ENCODE results near the gene PTK6. TPM values are rescaled to one million over a fixed set of nuclear protein-coding genes. Genes with fewer than 3 reads are reported as not detected.
"Not testable (repeated sequence)": the region's sequence is repeated elsewhere in the genome, so short reads cannot be mapped to it uniquely, and the experiment has no call there.

The PTK6 gene
- total RNA-seq, 3 donors from 2014 or later: 0.16 to 2.3 (median 0.88) TPM

DNA sequence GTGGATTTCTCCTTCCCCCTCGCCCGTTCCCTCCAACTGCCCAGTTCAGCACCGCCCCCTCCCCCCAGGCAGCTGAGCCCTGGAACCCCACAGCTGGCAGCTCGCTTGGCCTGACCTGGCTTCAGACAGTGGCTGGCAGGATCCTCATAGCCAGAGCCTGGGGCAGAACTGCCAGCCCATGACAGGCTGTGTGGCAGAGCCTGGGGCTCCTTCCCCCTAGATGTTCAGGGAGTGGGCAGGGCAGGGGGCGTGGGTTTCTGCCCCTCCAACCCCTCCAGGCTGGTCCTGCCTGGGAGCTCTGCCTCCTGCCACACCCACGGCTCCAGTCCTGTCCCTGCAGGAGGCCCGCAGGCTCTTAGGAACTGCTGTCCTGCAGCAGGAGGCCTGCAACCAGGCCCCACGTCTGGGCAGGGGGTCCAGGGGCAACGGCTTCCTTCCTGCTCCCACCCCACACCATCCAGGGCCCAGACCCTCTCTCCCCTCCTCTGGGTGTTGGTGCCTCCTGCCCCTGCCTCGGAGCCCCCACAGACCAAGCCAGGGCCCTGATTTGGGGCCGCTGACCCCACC, 55.1 kb downstream of the PTK6 start:
- no peaks in the 10 kb centered on the region for H3K4me1 ChIP-seq
- intact Hi-C loops (cut with DNase I; ENCODE audit: low total_unique reads): no loop called here
- TF ChIP-seq, protein P1, sequence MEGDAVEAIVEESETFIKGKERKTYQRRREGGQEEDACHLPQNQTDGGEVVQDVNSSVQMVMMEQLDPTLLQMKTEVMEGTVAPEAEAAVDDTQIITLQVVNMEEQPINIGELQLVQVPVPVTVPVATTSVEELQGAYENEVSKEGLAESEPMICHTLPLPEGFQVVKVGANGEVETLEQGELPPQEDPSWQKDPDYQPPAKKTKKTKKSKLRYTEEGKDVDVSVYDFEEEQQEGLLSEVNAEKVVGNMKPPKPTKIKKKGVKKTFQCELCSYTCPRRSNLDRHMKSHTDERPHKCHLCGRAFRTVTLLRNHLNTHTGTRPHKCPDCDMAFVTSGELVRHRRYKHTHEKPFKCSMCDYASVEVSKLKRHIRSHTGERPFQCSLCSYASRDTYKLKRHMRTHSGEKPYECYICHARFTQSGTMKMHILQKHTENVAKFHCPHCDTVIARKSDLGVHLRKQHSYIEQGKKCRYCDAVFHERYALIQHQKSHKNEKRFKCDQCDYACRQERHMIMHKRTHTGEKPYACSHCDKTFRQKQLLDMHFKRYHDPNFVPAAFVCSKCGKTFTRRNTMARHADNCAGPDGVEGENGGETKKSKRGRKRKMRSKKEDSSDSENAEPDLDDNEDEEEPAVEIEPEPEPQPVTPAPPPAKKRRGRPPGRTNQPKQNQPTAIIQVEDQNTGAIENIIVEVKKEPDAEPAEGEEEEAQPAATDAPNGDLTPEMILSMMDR (IDR thresholded peaks at IDR 0.05): no peak
- TF ChIP-seq POLR2AphosphoS5 (IDR thresholded peaks at IDR 0.05): no peak
- TF ChIP-seq POLR2A (IDR thresholded peaks at IDR 0.05): no peak
- no peak overlapping the region for H3K27ac ChIP-seq
- H3K27me3 ChIP-seq: peaks cover 2 to 94% of the 10 kb centered on the region in 2 donors
- H3K4me3 ChIP-seq: no peak overlapping the region
- no peaks in the 10 kb centered on the region for H3K36me3 ChIP-seq
- DNase-seq (ENCODE audit: low spot score in 2 of 2): no peak
- H3K9me3 ChIP-seq: peaks cover 3 to 4% of the 10 kb centered on the region in 2 donors

DNA sequence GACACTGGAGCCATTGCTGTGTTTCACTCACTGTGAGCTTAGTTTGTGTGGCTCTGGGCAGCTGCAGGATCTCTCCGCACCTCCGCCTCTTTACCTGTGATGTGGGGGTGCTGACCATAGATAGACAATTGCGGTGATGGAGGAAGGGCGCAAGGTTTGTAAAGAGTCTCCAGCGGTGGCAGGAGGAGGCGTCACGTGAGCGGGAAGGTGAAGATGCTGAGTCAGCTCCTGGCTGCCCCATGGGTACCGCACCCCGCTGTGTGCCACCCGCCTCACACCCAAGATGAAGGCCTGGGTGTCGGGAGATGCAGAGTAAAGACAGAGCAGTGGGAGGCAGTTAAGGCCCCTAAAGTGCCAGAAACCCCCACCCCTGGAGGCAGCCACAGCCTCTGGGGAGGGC, 55.7 kb downstream of the PTK6 start:
- H3K4me3 ChIP-seq: no peak overlapping the region
- no peaks in the 10 kb centered on the region for H3K4me1 ChIP-seq
- no peak for DNase-seq (ENCODE audit: low spot score in 2 of 2)
- intact Hi-C loops (cut with DNase I; ENCODE audit: low total_unique reads): no loop called here
- no peaks in the 10 kb centered on the region for H3K36me3 ChIP-seq
- peaks cover 2 to 96% of the 10 kb centered on the region in 2 donors for H3K27me3 ChIP-seq
- TF ChIP-seq POLR2A (IDR thresholded peaks at IDR 0.05) (no peak), POLR2AphosphoS5 (IDR thresholded peaks at IDR 0.05) (no peak)
- TF ChIP-seq, protein P1 (IDR thresholded peaks at IDR 0.05): no peak
- H3K27ac ChIP-seq: no peak overlapping the region
- peaks cover 2 to 4% of the 10 kb centered on the region in 2 donors for H3K9me3 ChIP-seq

DNA sequence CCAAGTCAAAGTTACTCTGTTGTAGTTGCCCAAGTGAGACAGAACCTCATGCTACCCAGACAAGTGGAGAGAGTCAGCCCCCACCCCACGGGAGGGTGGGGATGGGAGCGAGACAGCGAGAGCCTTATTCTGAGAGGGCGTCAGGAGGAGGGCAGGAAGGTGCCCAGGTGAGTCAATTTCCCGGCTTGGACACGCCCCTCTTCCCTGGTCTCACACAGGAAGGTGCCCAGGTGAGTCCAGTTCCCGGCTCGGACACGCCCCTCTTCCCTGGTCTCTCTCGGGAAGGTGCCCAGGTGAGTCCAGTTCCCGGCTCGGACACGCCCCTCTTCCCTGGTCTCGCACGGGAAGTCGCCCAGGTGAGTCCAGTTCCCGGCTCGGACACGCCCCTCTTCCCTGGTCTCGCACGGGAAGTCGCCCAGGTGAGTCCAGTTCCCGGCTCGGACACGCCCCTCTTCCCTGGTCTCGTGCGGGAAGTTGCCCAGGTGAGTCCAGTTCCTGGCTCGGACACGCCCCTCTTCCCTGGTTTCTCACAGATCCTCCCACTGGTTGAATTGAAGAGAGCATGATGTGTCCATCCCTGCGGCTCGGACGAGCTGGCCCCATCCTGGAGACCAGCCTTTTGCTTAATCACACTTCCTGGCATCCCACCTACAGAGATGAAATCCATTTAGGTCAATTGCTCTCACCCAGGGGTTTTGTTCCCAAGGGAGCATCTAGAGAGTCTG, 57.3 kb downstream of the PTK6 start:
- peaks cover 2 to 94% of the 10 kb centered on the region in 2 donors for H3K27me3 ChIP-seq
- H3K4me1 ChIP-seq; H3K36me3 ChIP-seq; H3K27ac ChIP-seq; DNase-seq (ENCODE audit: low spot score in 2 of 2); intact Hi-C loops (cut with DNase I; ENCODE audit: low total_unique reads); H3K4me3 ChIP-seq; H3K9me3 ChIP-seq: not testable (repeated sequence)

DNA sequence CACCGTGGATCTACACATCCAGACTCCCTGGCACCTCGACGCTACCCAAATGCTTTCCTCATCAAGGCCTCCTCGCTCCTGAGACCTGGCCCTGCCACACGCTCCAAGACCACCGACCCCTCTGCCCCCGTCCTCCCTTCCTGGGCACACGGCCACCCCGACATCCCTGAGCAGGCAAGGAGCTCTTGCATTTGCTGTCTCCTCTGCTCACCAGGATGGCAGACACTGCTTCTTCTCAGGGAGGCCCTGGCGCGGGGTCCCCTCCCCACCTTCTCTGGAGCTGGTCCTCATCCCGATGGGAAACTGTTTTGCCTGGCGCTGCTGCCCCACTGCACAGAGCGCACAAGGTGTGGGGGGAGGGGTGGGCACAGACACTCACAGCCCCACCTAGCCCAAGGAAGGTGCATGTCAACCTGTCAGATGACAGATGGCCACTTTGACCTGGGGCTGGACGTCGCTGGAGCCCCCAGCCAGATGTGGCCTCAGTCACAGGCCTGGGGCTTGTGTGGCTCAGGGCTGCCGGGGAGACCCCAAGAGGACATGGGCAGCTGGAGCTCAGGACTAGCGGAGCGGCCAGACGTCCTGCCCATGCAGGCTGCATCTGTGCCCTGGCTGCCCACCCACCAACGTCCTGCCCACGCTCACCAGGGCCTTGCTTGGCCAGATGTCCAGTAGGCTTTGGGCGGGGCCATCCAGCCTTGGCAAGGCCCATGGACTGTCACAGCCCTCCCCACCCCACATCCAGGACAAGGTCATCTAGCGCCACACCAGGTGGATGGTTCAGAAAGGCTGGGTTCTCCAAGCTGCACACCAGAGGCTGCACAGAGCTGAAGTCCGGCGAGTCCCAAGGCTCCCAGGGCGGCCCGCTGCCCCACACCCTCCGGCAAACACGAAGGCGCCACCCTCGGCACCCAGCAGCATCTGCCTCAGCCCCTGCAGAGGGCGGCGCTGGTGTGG, 58.6 kb downstream of the PTK6 start:
- Histone ChIP-seq H3K27ac (no peak overlapping the region), H3K4me1 (no peaks in the 10 kb centered on the region), H3K27me3 (peaks cover 2 to 94% of the 10 kb centered on the region in 2 donors), H3K9me3 (no peaks in the 10 kb centered on the region), H3K4me3 (no peak overlapping the region), H3K36me3 (no peaks in the 10 kb centered on the region)
- TF ChIP-seq, protein P1 (IDR thresholded peaks at IDR 0.05): no peak
- no peak for TF ChIP-seq POLR2A (IDR thresholded peaks at IDR 0.05)
- no peak for TF ChIP-seq POLR2AphosphoS5 (IDR thresholded peaks at IDR 0.05)
- DNase-seq (ENCODE audit: low spot score in 2 of 2): no peak
- intact Hi-C loops (cut with DNase I; ENCODE audit: low total_unique reads): no loop called here

Other genes with a start within 250 kb of the PTK6 start
- gene COL20A1, start 244.2 kb downstream of the PTK6 start, total RNA-seq: not detected
- gene CHRNA4, start 176.0 kb downstream of the PTK6 start, total RNA-seq: not detected
- gene KCNQ2, start 64.7 kb downstream of the PTK6 start, total RNA-seq: not detected
- gene EEF1A2, start 38.3 kb downstream of the PTK6 start, total RNA-seq: 10 to 100 TPM in 1 of 3 donors, 1 to 10 TPM in 1, under 1 TPM in 1; 0.48 to 20.6 (median 4.8) TPM
- gene PPDPF, start 16.6 kb downstream of the PTK6 start, total RNA-seq: 100 to 1,000 TPM in 2 of 3 donors, 10 to 100 TPM in 1; 71.8 to 151 (median 133) TPM
- gene SRMS, start 10.4 kb upstream of the PTK6 start, total RNA-seq: under 1 TPM in 2 of 3 donors, not detected in 1; 0.59 to 0.66 TPM
- gene FNDC11, start 16.8 kb upstream of the PTK6 start, total RNA-seq: under 1 TPM; 0.29 to 0.33 (median 0.32) TPM
- gene HELZ2, start 36.9 kb upstream of the PTK6 start, total RNA-seq: 10 to 100 TPM in 2 of 3 donors, 1 to 10 TPM in 1; 9.9 to 22.6 (median 20.3) TPM
- 10 to 100 TPM in 2 of 3 donors, 1 to 10 TPM in 1; 6.6 to 11.0 (median 10.2) TPM for gene GMEB2, start 89.7 kb upstream of the PTK6 start, total RNA-seq
- gene STMN3, start 116.0 kb upstream of the PTK6 start, total RNA-seq: 10 to 100 TPM; 11.8 to 19.6 (median 17.7) TPM
- gene RTEL1, start 120.9 kb upstream of the PTK6 start, total RNA-seq: 10 to 100 TPM; 12.5 to 22.3 (median 15.1) TPM
- gene TNFRSF6B, start 159.3 kb upstream of the PTK6 start, total RNA-seq: 10 to 100 TPM in 1 of 3 donors, 1 to 10 TPM in 2; 2.8 to 40.0 (median 7.4) TPM
- 10 to 100 TPM; 30.7 to 41.0 (median 32.3) TPM for gene ARFRP1, start 170.6 kb upstream of the PTK6 start, total RNA-seq
- 10 to 100 TPM; 17.6 to 26.9 (median 24.9) TPM for gene ZGPAT, start 170.7 kb upstream of the PTK6 start, total RNA-seq
- gene LIME1, start 199.3 kb upstream of the PTK6 start, total RNA-seq: 10 to 100 TPM in 2 of 3 donors, 1 to 10 TPM in 1; 7.0 to 16.7 (median 12.0) TPM
- 10 to 100 TPM; 22.9 to 58.9 (median 36.9) TPM for gene SLC2A4RG, start 202.4 kb upstream of the PTK6 start, total RNA-seq

All from breast epithelium (tissue), 4 donors.